SJCRH30 (cell line): ENCODE data around the gene SLC8A1. TPM values are rescaled to one million over a fixed set of nuclear protein-coding genes. Genes with fewer than 3 reads are reported as not detected.
A peak's percentile ranks its signal among the peaks of the same experiment; 100 is the strongest.

Experiments used
- DNase-seq, 2 experiments: peaks; one replicate each; pipeline ENCODE4 v3.0.0-alpha.2; 2015 to 2020
- H3K27ac ChIP-seq: fragments of 250-450 bp; sonication (Bioruptor Pico); 2 replicates; pipeline ENCODE4 v1.5.1; 2020; ENCODE audit warnings: mild to moderate bottlenecking, moderate library complexity
- H3K27me3 ChIP-seq: fragments of 250-450 bp; sonication (Bioruptor Pico); 2 replicates; pipeline ENCODE4 v1.5.1; 2020; ENCODE audit warnings: mild to moderate bottlenecking, moderate library complexity
- H3K36me3 ChIP-seq: fragments of 250-450 bp; sonication (Bioruptor Pico); 2 replicates; pipeline ENCODE4 v1.5.1; 2020; ENCODE audit warnings: mild to moderate bottlenecking, moderate library complexity
- H3K4me1 ChIP-seq: fragments of 250-450 bp; sonication (Bioruptor Pico); 2 replicates; pipeline ENCODE4 v1.5.1; 2020; ENCODE audit warnings: mild to moderate bottlenecking, moderate library complexity
- H3K4me3 ChIP-seq: fragments of 250-450 bp; sonication (Bioruptor Pico); 2 replicates; pipeline ENCODE4 v1.5.1; 2020; ENCODE audit warnings: mild to moderate bottlenecking, moderate library complexity
- H3K9me3 ChIP-seq: fragments of 250-450 bp; sonication (Bioruptor Pico); replicated peaks from 2 replicates; pipeline ENCODE4 v1.5.1; 2020; ENCODE audit warnings: mild to moderate bottlenecking, moderate library complexity
- total RNA-seq: library from RNA; depleted of rRNA; stranded (reverse); fragments of >200 nt; shearing (Covaris generic); gene quantifications from 2 replicates; pipeline ENCODE4 v1.2.3, GENCODE V29; 2014

SLC8A1 gene
- total RNA-seq, 1 experiment from 2014 or later, result 27.1 TPM

DNA sequence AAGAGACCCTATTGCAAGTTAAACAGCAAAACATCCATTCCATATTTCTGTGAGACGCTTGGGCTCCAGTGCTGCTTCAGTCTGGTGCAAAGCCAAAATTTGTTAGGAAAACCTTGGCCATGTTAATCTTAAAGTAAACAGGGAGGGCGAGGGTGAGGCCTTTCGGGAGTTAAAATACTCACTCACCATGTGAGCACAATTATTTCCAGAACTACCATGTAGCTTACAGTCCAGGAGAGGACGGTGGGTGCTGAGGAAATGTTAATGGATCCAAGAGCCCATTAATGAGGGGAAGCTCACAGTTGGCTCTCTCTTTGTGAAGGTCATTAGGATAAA lies 286.4 kb downstream of the SLC8A1 start:
- DNase-seq, result peak; percentile 31 to 38
- Histone ChIP-seq H3K9me3 (peaks cover 8% of the 10 kb centered on the region; the same call in 1 of the 2 replicates), H3K27me3 (no peaks in the 10 kb centered on the region), H3K36me3 (no peaks in the 10 kb centered on the region), H3K4me1 (peaks cover 39% of the 10 kb centered on the region), H3K27ac (peak overlapping the region; percentile 4; the same call in 1 of the 2 replicates), H3K4me3 (no peak overlapping the region)

GRCh38 chr2:40164736-40165508 lies 287.0 kb downstream of the SLC8A1 start:
- Histone ChIP-seq H3K27me3 (no peaks in the 10 kb centered on the region), H3K4me3 (no peak overlapping the region), H3K27ac (no peak overlapping the region), H3K9me3 (peaks cover 8% of the 10 kb centered on the region; the same call in 1 of the 2 replicates), H3K4me1 (peaks cover 44% of the 10 kb centered on the region), H3K36me3 (no peaks in the 10 kb centered on the region)
- DNase-seq, result no peak

DNA sequence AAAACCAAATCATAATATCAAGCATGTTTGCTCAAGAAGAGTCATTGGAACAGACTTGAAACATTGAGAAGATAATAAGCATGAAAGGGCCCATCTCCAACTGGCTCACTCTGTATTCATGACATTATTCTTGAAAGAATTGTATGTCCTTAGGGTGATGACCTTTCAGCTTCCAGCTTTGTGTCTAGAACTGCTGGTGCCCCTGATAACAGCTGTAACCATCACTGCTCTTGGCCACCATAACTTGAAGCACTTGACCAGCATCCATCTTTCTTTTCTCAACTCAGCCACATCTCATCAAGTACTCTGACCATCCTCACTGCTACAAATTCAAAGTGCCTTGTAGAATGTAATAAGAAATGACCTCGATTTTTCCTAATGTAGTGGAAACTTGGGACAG lies 289.9 kb downstream of the SLC8A1 start:
- Histone ChIP-seq H3K27me3 (no peaks in the 10 kb centered on the region), H3K36me3 (no peaks in the 10 kb centered on the region; the same call in none of the 2 replicates), H3K4me1 (peaks cover 34% of the 10 kb centered on the region), H3K9me3 (no peaks in the 10 kb centered on the region), H3K4me3 (no peak overlapping the region), H3K27ac (no peak overlapping the region)
- DNase-seq, result no peak

DNA sequence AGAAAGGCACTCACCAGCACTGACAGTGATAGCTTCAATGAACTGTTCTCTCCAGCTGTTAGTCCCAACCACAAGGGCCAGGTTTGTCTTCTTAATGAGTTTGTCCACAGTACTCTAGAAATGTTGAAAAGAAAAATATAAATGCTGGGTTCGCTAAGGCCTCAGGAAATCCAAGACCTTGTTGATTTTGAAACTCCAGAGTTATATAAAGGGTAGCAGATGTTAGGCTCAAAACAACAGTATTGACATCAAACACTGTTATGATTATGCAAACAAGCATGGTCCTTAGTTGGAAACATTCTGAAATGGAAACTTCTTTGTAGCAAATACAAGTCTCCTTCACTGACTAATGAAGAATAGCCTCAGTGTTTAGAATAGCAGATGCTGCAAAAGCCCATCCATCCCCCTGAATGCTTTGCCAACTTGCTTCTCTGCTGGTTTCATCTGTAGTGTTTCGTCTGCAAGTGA lies 291.1 kb downstream of the SLC8A1 start:
- Histone ChIP-seq H3K9me3 (no peaks in the 10 kb centered on the region), H3K4me1 (peaks cover 29% of the 10 kb centered on the region), H3K27ac (peak overlapping the region; percentile 34), H3K4me3 (no peak overlapping the region), H3K27me3 (no peaks in the 10 kb centered on the region), H3K36me3 (no peaks in the 10 kb centered on the region; the same call in none of the 2 replicates)
- peak; percentile 58 to 82 for DNase-seq

GRCh38 chr2:40159333-40159732 lies 292.6 kb downstream of the SLC8A1 start:
- no peaks in the 10 kb centered on the region for H3K27me3 ChIP-seq
- H3K4me3 ChIP-seq, result no peak overlapping the region
- H3K9me3 ChIP-seq, result no peaks in the 10 kb centered on the region
- DNase-seq, result no peak
- no peaks in the 10 kb centered on the region; the same call in none of the 2 replicates for H3K36me3 ChIP-seq
- H3K4me1 ChIP-seq, result peaks cover 22% of the 10 kb centered on the region
- H3K27ac ChIP-seq, result no peak overlapping the region

DNA sequence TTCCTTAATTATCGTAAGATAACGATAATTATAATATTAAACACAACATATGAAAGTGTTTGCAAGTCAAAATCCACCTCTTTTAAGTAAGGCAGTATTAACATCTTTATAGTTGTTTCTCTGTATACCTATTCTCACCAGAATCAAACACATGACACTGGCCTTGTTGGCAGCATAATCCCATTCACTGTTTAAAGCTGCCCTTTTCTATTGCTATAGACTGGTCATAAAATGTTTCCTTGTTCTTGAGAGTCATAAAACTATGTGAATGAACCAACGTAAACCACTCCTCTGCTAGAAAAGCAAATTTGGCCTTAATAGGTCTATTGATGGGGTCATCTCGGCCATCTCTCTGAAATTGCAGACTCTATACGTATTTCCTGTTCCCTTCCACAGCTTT lies 293.1 kb downstream of the SLC8A1 start:
- Histone ChIP-seq H3K36me3 (no peaks in the 10 kb centered on the region; the same call in none of the 2 replicates), H3K27ac (no peak overlapping the region), H3K4me1 (peaks cover 24% of the 10 kb centered on the region), H3K4me3 (no peak overlapping the region), H3K9me3 (no peaks in the 10 kb centered on the region), H3K27me3 (no peaks in the 10 kb centered on the region)
- no peak for DNase-seq

- no peak for DNase-seq
- H3K27me3 ChIP-seq, result no peaks in the 10 kb centered on the region
- H3K36me3 ChIP-seq, result no peaks in the 10 kb centered on the region; the same call in none of the 2 replicates
- no peak overlapping the region for H3K27ac ChIP-seq
- H3K9me3 ChIP-seq, result no peaks in the 10 kb centered on the region
- peaks cover 21% of the 10 kb centered on the region for H3K4me1 ChIP-seq
- H3K4me3 ChIP-seq, result no peak overlapping the region
Observed at GRCh38 chr2:40155728-40156127, 296.2 kb downstream of the SLC8A1 start.

DNA sequence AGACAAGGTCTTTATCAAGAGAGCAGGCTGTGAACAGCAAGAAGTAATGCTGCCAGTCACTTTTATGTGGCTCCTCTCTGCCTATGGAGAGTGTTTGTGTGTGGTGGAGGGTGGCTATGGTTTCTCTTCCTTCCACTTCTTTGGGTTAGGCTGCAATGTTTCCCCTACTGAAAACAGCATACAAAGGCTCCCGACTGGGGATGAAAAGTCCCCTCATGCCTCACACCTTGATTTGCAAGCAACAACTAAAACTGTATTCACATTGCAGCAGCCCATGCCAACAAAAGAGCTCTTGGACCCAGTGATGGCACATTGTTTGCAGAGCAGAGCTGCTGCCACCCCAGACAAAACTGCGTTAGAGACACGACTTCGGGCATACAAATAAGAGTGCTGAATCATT lies 301.6 kb downstream of the SLC8A1 start:
- Histone ChIP-seq H3K27me3 (no peaks in the 10 kb centered on the region), H3K36me3 (no peaks in the 10 kb centered on the region)

DNA sequence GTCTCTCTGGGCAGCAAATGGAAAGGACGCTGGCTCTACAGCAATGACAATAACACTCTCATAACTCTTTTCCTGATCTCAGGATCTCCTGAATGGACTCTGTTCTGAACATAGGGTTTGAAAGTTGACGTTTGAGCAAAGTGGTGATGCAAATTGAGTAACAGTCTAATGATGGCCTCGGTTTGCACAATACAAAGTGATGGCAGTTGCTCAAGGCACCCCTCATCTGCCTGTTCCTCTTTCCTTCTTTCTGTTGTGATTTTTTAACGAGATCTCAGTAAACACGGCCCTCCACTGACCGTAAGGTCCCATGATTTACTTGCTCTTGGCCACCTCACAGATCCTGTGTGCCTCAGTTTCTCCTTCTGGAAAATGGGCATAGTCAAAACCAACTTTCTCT lies 303.6 kb downstream of the SLC8A1 start:
- Histone ChIP-seq H3K4me3 (no peak overlapping the region), H3K9me3 (no peaks in the 10 kb centered on the region)

More for the DNA sequence above, 301.6 kb downstream of the SLC8A1 start:
- H3K4me1 ChIP-seq, result peaks cover 9% of the 10 kb centered on the region
- DNase-seq, result no peak
- H3K27ac ChIP-seq, result no peak overlapping the region
- no peaks in the 10 kb centered on the region for H3K9me3 ChIP-seq
- H3K4me3 ChIP-seq, result no peak overlapping the region

DNA sequence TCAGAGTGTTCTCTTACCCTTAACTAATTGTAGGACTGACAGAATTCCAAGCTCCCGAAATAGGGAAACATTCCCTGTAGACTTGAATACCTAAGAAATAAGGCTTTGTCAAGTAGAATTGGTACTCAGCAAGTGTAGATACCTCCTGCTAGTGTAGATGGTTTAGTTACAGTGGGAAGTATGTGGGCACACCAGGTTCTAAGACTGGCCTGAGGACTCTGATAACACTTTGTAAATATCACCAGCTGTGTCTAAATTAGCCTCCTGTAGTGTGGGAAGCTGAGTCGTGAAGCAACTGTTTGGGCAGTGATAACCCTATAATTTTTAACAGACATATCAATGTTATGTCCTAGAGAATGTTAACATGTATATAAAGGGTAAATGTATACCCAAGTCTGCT lies 304.5 kb downstream of the SLC8A1 start:
- Histone ChIP-seq H3K27ac (no peak overlapping the region), H3K4me3 (no peak overlapping the region), H3K9me3 (no peaks in the 10 kb centered on the region), H3K27me3 (no peaks in the 10 kb centered on the region), H3K36me3 (no peaks in the 10 kb centered on the region), H3K4me1 (no peaks in the 10 kb centered on the region)
- DNase-seq, result no peak

More for the DNA sequence above, 303.6 kb downstream of the SLC8A1 start:
- no peaks in the 10 kb centered on the region for H3K27me3 ChIP-seq
- H3K36me3 ChIP-seq, result no peaks in the 10 kb centered on the region
- no peak for DNase-seq
- H3K4me1 ChIP-seq, result peaks cover 4% of the 10 kb centered on the region; the same call in 1 of the 2 replicates
- no peak overlapping the region for H3K27ac ChIP-seq

- H3K27me3 ChIP-seq, result no peaks in the 10 kb centered on the region
Observed at GRCh38 chr2:40144022-40144421, 307.9 kb downstream of the SLC8A1 start.

DNA sequence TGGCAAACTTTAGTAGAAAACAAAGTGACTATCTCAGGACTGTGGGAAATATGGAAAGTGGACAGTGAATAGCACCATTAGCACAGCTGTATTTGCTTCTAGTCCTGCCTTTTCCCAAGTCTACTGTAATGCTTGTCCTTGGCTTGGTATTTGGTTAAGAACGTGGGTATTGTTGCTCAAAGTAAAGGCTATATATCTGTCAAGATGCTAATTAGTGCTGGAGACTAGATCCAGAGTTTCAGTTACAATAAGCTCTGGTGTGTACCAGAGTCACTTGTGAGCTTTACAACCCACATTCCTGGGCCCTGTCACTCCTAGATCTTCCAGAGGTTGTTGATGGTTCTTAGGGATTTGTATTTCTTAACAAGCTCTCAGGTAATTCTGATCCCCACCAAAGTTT lies 313.6 kb downstream of the SLC8A1 start:
- Histone ChIP-seq H3K9me3 (no peaks in the 10 kb centered on the region), H3K27me3 (no peaks in the 10 kb centered on the region), H3K27ac (no peak overlapping the region), H3K36me3 (peaks cover 7% of the 10 kb centered on the region), H3K4me3 (no peak overlapping the region), H3K4me1 (no peaks in the 10 kb centered on the region)
- DNase-seq, result no peak

More at GRCh38 chr2:40144022-40144421, 307.9 kb downstream of the SLC8A1 start:
- Histone ChIP-seq H3K9me3 (no peaks in the 10 kb centered on the region), H3K27ac (no peak overlapping the region), H3K4me1 (no peaks in the 10 kb centered on the region), H3K4me3 (no peak overlapping the region), H3K36me3 (no peaks in the 10 kb centered on the region)
- no peak for DNase-seq

DNA sequence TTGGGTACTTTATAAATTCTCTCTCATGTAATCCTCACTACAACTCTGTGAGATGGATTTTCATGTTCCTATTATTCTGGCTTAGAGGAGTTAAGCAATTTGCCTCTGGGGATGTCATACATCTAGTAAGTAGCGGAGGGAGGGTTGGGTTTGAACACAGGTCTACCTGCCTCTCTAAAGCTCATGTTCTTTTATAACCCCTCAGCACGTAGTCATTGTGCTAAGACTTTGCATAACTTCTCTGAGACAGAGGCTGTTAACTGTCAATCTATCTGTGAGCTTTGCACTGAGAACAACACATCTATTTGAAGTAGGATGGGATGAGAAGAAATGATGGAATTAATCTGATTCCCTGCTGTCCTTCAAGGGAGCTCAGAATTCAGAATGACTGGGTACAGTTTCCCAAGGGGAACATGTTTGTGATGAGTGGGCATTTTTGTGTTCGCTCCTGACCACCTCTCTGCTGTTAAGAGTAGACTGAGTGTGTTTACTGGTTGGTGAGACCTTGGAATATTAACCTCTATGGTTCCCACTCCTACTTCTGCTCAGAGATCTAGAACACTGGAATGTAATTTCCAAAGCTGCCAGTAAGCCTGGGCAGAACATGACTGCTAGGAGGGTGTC lies 320.7 kb downstream of the SLC8A1 start:
- no peak overlapping the region for H3K27ac ChIP-seq
- DNase-seq, result no peak

GRCh38 chr2:40130251-40130994 lies 321.5 kb downstream of the SLC8A1 start:
- Histone ChIP-seq H3K4me3 (no peak overlapping the region), H3K27ac (no peak overlapping the region), H3K27me3 (no peaks in the 10 kb centered on the region), H3K4me1 (peaks cover 21% of the 10 kb centered on the region), H3K36me3 (no peaks in the 10 kb centered on the region), H3K9me3 (no peaks in the 10 kb centered on the region)
- DNase-seq, result no peak

More for the DNA sequence above, 320.7 kb downstream of the SLC8A1 start:
- no peaks in the 10 kb centered on the region for H3K36me3 ChIP-seq
- H3K27me3 ChIP-seq, result no peaks in the 10 kb centered on the region
- no peaks in the 10 kb centered on the region for H3K9me3 ChIP-seq
- H3K4me1 ChIP-seq, result peaks cover 21% of the 10 kb centered on the region
- no peak overlapping the region for H3K4me3 ChIP-seq

DNA sequence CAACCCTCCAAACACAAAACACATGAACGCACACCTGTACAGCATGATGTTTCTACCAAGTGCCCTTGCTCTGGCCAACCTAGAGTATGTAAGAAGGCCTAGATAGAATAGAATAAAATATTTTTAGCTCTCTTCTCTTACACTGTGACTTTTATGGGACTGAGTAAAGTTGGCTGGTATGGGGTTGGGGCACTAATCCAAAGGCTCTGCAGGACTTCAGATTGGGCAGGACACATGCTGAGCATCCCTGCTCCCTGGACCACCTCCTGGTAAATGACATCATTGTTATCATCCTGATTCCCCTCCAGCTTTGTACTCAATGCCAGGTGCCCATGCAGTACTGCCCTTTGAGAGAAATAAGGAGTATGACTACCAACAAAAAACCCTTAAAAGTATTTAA lies 322.2 kb downstream of the SLC8A1 start:
- no peaks in the 10 kb centered on the region for H3K27me3 ChIP-seq
- peaks cover 21% of the 10 kb centered on the region for H3K4me1 ChIP-seq
- no peaks in the 10 kb centered on the region for H3K9me3 ChIP-seq
- no peak for DNase-seq
- H3K36me3 ChIP-seq, result no peaks in the 10 kb centered on the region
- H3K27ac ChIP-seq, result no peak overlapping the region
- no peak overlapping the region for H3K4me3 ChIP-seq
